Measurements from ENCODE around the gene SEMA6B. TPM values are rescaled to one million over a fixed set of nuclear protein-coding genes. Genes with fewer than 3 reads are reported as not detected.

Gene SEMA6B
- total and polyA plus RNA-seq, 4 donors: 8.7 to 66.8 (median 38.9) TPM

GRCh38 chr19:4581666-4582553 is 22.4 kb upstream of the SEMA6B start:
- peaks cover 8% of the 10 kb centered on the region for H3K36me3 ChIP-seq (ENCODE audit: control insufficient read depth, insufficient read depth, low read length)
- WGBS (ENCODE audit: insufficient coverage): 11% methylated on average over 43 of the region's 57 CpGs
- H3K9me3 ChIP-seq (ENCODE audit: control insufficient read depth, insufficient read depth, low read length): no peaks in the 10 kb centered on the region
- peak in 3 of 6 donors; percentile 59 to 86 (median 86) for DNase-seq (ENCODE audit: low read depth in 4 of 6, low spot score in 6 of 6)
- peak overlapping the region; percentile 16 for H3K4me3 ChIP-seq (ENCODE audit: low read depth, low read length)
- H3K4me1 ChIP-seq (ENCODE audit: control insufficient read depth, insufficient read depth, low read length): peaks cover 51% of the 10 kb centered on the region
- H3K27ac ChIP-seq (ENCODE audit: low read depth, low read length): no peak overlapping the region
- H3K27me3 ChIP-seq (ENCODE audit: control insufficient read depth, insufficient read depth, low read length): peaks cover 16% of the 10 kb centered on the region

- H3K9me3 ChIP-seq (ENCODE audit: control insufficient read depth, insufficient read depth, low read length): no peaks in the 10 kb centered on the region
- no peak overlapping the region for H3K27ac ChIP-seq (ENCODE audit: low read depth, low read length)
- peak in 1 of 6 donors; percentile 51 for DNase-seq (ENCODE audit: low read depth in 4 of 6, low spot score in 6 of 6)
- peak overlapping the region; percentile 55 for H3K4me3 ChIP-seq (ENCODE audit: low read depth, low read length)
- H3K36me3 ChIP-seq (ENCODE audit: control insufficient read depth, insufficient read depth, low read length): peaks cover 12% of the 10 kb centered on the region
- peaks cover 16% of the 10 kb centered on the region for H3K27me3 ChIP-seq (ENCODE audit: control insufficient read depth, insufficient read depth, low read length)
- H3K4me1 ChIP-seq (ENCODE audit: control insufficient read depth, insufficient read depth, low read length): peaks cover 52% of the 10 kb centered on the region
- WGBS (ENCODE audit: insufficient coverage): under 1% methylated on average over 45 of the region's 62 CpGs
Measured at GRCh38 chr19:4580961-4581665, 21.6 kb upstream of the SEMA6B start.

GRCh38 chr19:4580021-4580901 is 20.8 kb upstream of the SEMA6B start:
- H3K4me1 ChIP-seq (ENCODE audit: control insufficient read depth, insufficient read depth, low read length): peaks cover 61% of the 10 kb centered on the region

GRCh38 chr19:4579389-4579788 is 19.9 kb upstream of the SEMA6B start:
- Histone ChIP-seq H3K27ac (ENCODE audit: low read depth, low read length) (no peak overlapping the region), H3K4me1 (ENCODE audit: control insufficient read depth, insufficient read depth, low read length) (peaks cover 57% of the 10 kb centered on the region), H3K4me3 (ENCODE audit: low read depth, low read length) (no peak overlapping the region), H3K27me3 (ENCODE audit: control insufficient read depth, insufficient read depth, low read length) (peaks cover 14% of the 10 kb centered on the region), H3K9me3 (ENCODE audit: control insufficient read depth, insufficient read depth, low read length) (no peaks in the 10 kb centered on the region), H3K36me3 (ENCODE audit: control insufficient read depth, insufficient read depth, low read length) (peaks cover 13% of the 10 kb centered on the region)
- no peak for DNase-seq (ENCODE audit: low read depth in 4 of 6, low spot score in 6 of 6)
- WGBS (ENCODE audit: insufficient coverage): 74% methylated on average over 7 of the region's 8 CpGs

More at GRCh38 chr19:4580021-4580901, 20.8 kb upstream of the SEMA6B start:
- DNase-seq (ENCODE audit: low read depth in 4 of 6, low spot score in 6 of 6): peak in 2 of 6 donors; percentile 56 to 67
- H3K36me3 ChIP-seq (ENCODE audit: control insufficient read depth, insufficient read depth, low read length): peaks cover 13% of the 10 kb centered on the region
- peak overlapping the region; percentile 55 for H3K4me3 ChIP-seq (ENCODE audit: low read depth, low read length)
- no peaks in the 10 kb centered on the region for H3K9me3 ChIP-seq (ENCODE audit: control insufficient read depth, insufficient read depth, low read length)
- H3K27me3 ChIP-seq (ENCODE audit: control insufficient read depth, insufficient read depth, low read length): peaks cover 16% of the 10 kb centered on the region
- no peak overlapping the region for H3K27ac ChIP-seq (ENCODE audit: low read depth, low read length)
- under 1% methylated on average over 43 of the region's 50 CpGs for WGBS (ENCODE audit: insufficient coverage)

GRCh38 chr19:4578552-4579248 is 19.2 kb upstream of the SEMA6B start:
- peaks cover 13% of the 10 kb centered on the region for H3K36me3 ChIP-seq (ENCODE audit: control insufficient read depth, insufficient read depth, low read length)
- DNase-seq (ENCODE audit: low read depth in 4 of 6, low spot score in 6 of 6): no peak
- peaks cover 12% of the 10 kb centered on the region for H3K27me3 ChIP-seq (ENCODE audit: control insufficient read depth, insufficient read depth, low read length)
- no peak overlapping the region for H3K4me3 ChIP-seq (ENCODE audit: low read depth, low read length)
- H3K9me3 ChIP-seq (ENCODE audit: control insufficient read depth, insufficient read depth, low read length): no peaks in the 10 kb centered on the region
- peaks cover 50% of the 10 kb centered on the region for H3K4me1 ChIP-seq (ENCODE audit: control insufficient read depth, insufficient read depth, low read length)
- WGBS (ENCODE audit: insufficient coverage): 69% methylated on average over 11 of the region's 11 CpGs
- H3K27ac ChIP-seq (ENCODE audit: low read depth, low read length): no peak overlapping the region

- Histone ChIP-seq H3K36me3 (ENCODE audit: control insufficient read depth, insufficient read depth, low read length) (peaks cover 13% of the 10 kb centered on the region), H3K27me3 (ENCODE audit: control insufficient read depth, insufficient read depth, low read length) (peaks cover 12% of the 10 kb centered on the region), H3K4me3 (ENCODE audit: low read depth, low read length) (no peak overlapping the region), H3K27ac (ENCODE audit: low read depth, low read length) (no peak overlapping the region), H3K9me3 (ENCODE audit: control insufficient read depth, insufficient read depth, low read length) (no peaks in the 10 kb centered on the region), H3K4me1 (ENCODE audit: control insufficient read depth, insufficient read depth, low read length) (peaks cover 41% of the 10 kb centered on the region)
- 90% methylated on average over 3 of the region's 5 CpGs for WGBS (ENCODE audit: insufficient coverage)
- DNase-seq (ENCODE audit: low read depth in 4 of 6, low spot score in 6 of 6): no peak
Measured at GRCh38 chr19:4577020-4577782, 17.7 kb upstream of the SEMA6B start.

- Histone ChIP-seq H3K36me3 (ENCODE audit: control insufficient read depth, insufficient read depth, low read length) (peaks cover 16% of the 10 kb centered on the region), H3K27me3 (ENCODE audit: control insufficient read depth, insufficient read depth, low read length) (peaks cover 10% of the 10 kb centered on the region), H3K27ac (ENCODE audit: low read depth, low read length) (no peak overlapping the region), H3K4me1 (ENCODE audit: control insufficient read depth, insufficient read depth, low read length) (peaks cover 40% of the 10 kb centered on the region), H3K9me3 (ENCODE audit: control insufficient read depth, insufficient read depth, low read length) (no peaks in the 10 kb centered on the region), H3K4me3 (ENCODE audit: low read depth, low read length) (no peak overlapping the region)
- peak in 2 of 6 donors; percentile 55 to 58 for DNase-seq (ENCODE audit: low read depth in 4 of 6, low spot score in 6 of 6)
- 59% methylated on average over 15 of the region's 17 CpGs for WGBS (ENCODE audit: insufficient coverage)
Measured at GRCh38 chr19:4576016-4576933, 16.8 kb upstream of the SEMA6B start.
